Endothelial cell of umbilical vein (primary cell): ENCODE measurements around the gene ABHD18. TPM values are rescaled to one million over a fixed set of nuclear protein-coding genes. Genes with fewer than 3 reads are reported as not detected.
A peak's percentile ranks its signal among the peaks of the same experiment; 100 is the strongest.
"Not testable (repeated sequence)": the region's sequence is repeated elsewhere in the genome, so short reads cannot be mapped to it uniquely, and the experiment has no call there.

Experiments
- BruUV-seq: library from RNA; stranded (reverse); fragments of 400-500 nt; replicated peaks from 2 replicates; lab custom pipeline; 2021; lab: Mats Ljungman, UMichigan
- CTCF ChIA-PET: fragments of 300-600, 350-600 bp; sonication (Branson Sonifier 250); formaldehyde crosslinking; loops from one replicate; lab custom pipeline; 2021; ENCODE audit warnings: antibody characterized with exemption, inconsistent platforms; lab: Charles Lee
- POLR2A ChIA-PET: fragments of 300-600, 350-600 bp; sonication (Branson Sonifier 250); formaldehyde crosslinking; loops from one replicate; lab custom pipeline; 2021; ENCODE audit warnings: antibody characterized with exemption, inconsistent platforms; lab: Charles Lee
- DNase-seq: peaks from one replicate; pipeline ENCODE4 v3.0.0-alpha.2; 2011; ENCODE audit warnings: low read depth, low spot score
- FAIRE-seq: peaks from 2 replicates; lab custom pipeline; 2011; peaks lifted over from hg19 to GRCh38; lab: Jason Lieb, UNC
- H2AFZ ChIP-seq: 2 replicates; pipeline ENCODE4 v1.6.0; 2012; ENCODE audit warnings: low read depth, low read length, control low read depth, inconsistent platforms
- H3K27ac ChIP-seq: 2 replicates; pipeline ENCODE4 v1.5.1; 2011; ENCODE audit warnings: low read depth, mild to moderate bottlenecking, control low read depth, low read length, moderate library complexity; ENCODE audit not compliant: insufficient read depth
- H3K27me3 ChIP-seq, 2 experiments: 2 replicates each; pipeline versions ENCODE4 v1.6.0 to v1.6.1; 2011; ENCODE audit warnings: low read length in 2 of 2, mixed read lengths in 1 of 2; ENCODE audit not compliant: control insufficient read depth in 2 of 2, insufficient read depth in 2 of 2
- H3K36me3 ChIP-seq, 2 experiments: 2 replicates in 1 of 2; 3 replicates in 1 of 2; pipeline ENCODE4 v1.5.1; 2011; ENCODE audit warnings: low read length in 2 of 2, mild to moderate bottlenecking in 1 of 2, moderate library complexity in 1 of 2; ENCODE audit not compliant: control insufficient read depth in 2 of 2, insufficient read depth in 2 of 2; ENCODE audit errors: extremely low read depth in 1 of 2
- H3K4me1 ChIP-seq: 3 replicates; pipeline ENCODE4 v1.5.1; 2011; ENCODE audit warnings: mild to moderate bottlenecking, low read length; ENCODE audit not compliant: control insufficient read depth, insufficient read depth; ENCODE audit errors: extremely low read depth
- H3K4me2 ChIP-seq: 2 replicates; pipeline ENCODE4 v1.6.1; 2011; ENCODE audit warnings: low read length, control low read depth, mixed read lengths; ENCODE audit not compliant: insufficient read depth
- H3K4me3 ChIP-seq, 3 experiments: fragments of 200-600 bp in 1 of 3; sonication (generic), shearing (Covaris generic) in 1 of 3; replicated peaks in 1 of 3; 2 replicates each; pipeline ENCODE4 v1.5.1; 2011 to 2016; ENCODE audit warnings: control low read depth in 3 of 3, low read length in 3 of 3, mild to moderate bottlenecking in 2 of 3, inconsistent platforms in 1 of 3, low read depth in 1 of 3, moderate library complexity in 1 of 3; ENCODE audit not compliant: insufficient read depth in 1 of 3
- H3K79me2 ChIP-seq: 2 replicates; pipeline ENCODE4 v1.6.0; 2012; ENCODE audit warnings: low read length, inconsistent platforms; ENCODE audit not compliant: control insufficient read depth, insufficient read depth
- H3K9ac ChIP-seq: replicated peaks from 2 replicates; pipeline ENCODE3; 2011; ENCODE audit warnings: low read length, control low read depth; ENCODE audit not compliant: insufficient read depth; ENCODE audit errors: extremely low read depth
- H3K9me1 ChIP-seq: replicated peaks from 3 replicates; pipeline ENCODE4 v1.6.0; 2011; ENCODE audit warnings: mild to moderate bottlenecking, low read length; ENCODE audit not compliant: control insufficient read depth, insufficient read depth; ENCODE audit errors: extremely low read depth
- H3K9me3 ChIP-seq: replicated peaks from 2 replicates; pipeline ENCODE4 v1.5.1; 2012; ENCODE audit warnings: low read length, inconsistent platforms; ENCODE audit not compliant: control insufficient read depth, insufficient read depth
- H4K20me1 ChIP-seq: replicated peaks from 2 replicates; pipeline ENCODE3; 2011; ENCODE audit warnings: mild to moderate bottlenecking, low read length; ENCODE audit not compliant: control insufficient read depth, insufficient read depth; ENCODE audit errors: extremely low read depth
- EZH2 ChIP-seq: IDR thresholded peaks from 2 replicates; pipeline ENCODE4 v1.6.1; 2012; ENCODE audit warnings: borderline replicate concordance, low read depth, mild to moderate bottlenecking, moderate library complexity, low read length, inconsistent platforms; ENCODE audit not compliant: severe bottlenecking
- FOS ChIP-seq: IDR thresholded peaks from 2 replicates; pipeline ENCODE4 v1.6.1; 2011; ENCODE audit warnings: mild to moderate bottlenecking, low read length, moderate library complexity, borderline replicate concordance; ENCODE audit not compliant: insufficient read depth
- GATA2 ChIP-seq: IDR thresholded peaks from 2 replicates; pipeline ENCODE4 v1.7.0; 2011; ENCODE audit warnings: low read depth, mild to moderate bottlenecking, moderate library complexity, mixed read lengths, low read length; ENCODE audit not compliant: insufficient read length, insufficient read depth
- JUN ChIP-seq: IDR thresholded peaks from 2 replicates; pipeline ENCODE4 v1.6.1; 2011; ENCODE audit warnings: borderline replicate concordance, low read depth; ENCODE audit not compliant: insufficient read length, insufficient read depth
- MYC ChIP-seq: IDR thresholded peaks from one replicate; pipeline ENCODE4 v1.6.1; 2011; ENCODE audit warnings: mild to moderate bottlenecking, low read depth, low read length
- POLR2A ChIP-seq: IDR thresholded peaks from 2 replicates; pipeline ENCODE4 v1.6.1; 2012; ENCODE audit warnings: low read depth, mild to moderate bottlenecking, control low read depth, low read length
- POLR2AphosphoS5 ChIP-seq: IDR thresholded peaks from 2 replicates; pipeline ENCODE4 v1.6.1; 2012; ENCODE audit warnings: low read depth, mild to moderate bottlenecking, control low read depth, low read length, moderate library complexity; ENCODE audit not compliant: insufficient read depth
- dilution Hi-C: fragments of 300-500 bp; cut with MboI; formaldehyde crosslinking; loops from one replicate; pipeline ENCODE4 v1.15.0; 2019; ENCODE audit warnings: low sequenced_read_pairs; ENCODE audit not compliant: extremely low pct_ligation_motif_present
- intact Hi-C: fragments of 100-400 bp; cut with micrococcal nuclease; formaldehyde crosslinking; loops from one replicate; pipeline ENCODE4 v1.10.0; 2022
- polyA plus RNA-seq, 4 experiments: library from polyadenylated mRNA; depleted of rRNA in 3 of 4; stranded (reverse) in 3 of 4; unstranded in 1 of 4; fragments of >200 nt; gene quantifications; 2 replicates each; pipeline versions ENCODE4 v1.2.1 to v1.2.3, GENCODE V29; 2011 to 2012; ENCODE audit warnings: missing spikeins in 1 of 4
- total RNA-seq: library from RNA; stranded (reverse); gene quantifications from 2 replicates; pipeline ENCODE4 v1.2.3, GENCODE V29; 2021
- TF ChIP-seq, protein P1 (sequence below): IDR thresholded peaks from 2 replicates; pipeline ENCODE4 v1.6.1; 2011; ENCODE audit not compliant: insufficient read depth, insufficient read length
- TF ChIP-seq, protein P2 (sequence below), 2 donors: IDR thresholded peaks; 1 replicate in 1 of 2; 2 replicates in 1 of 2; pipeline ENCODE4 v1.5.1; 2011; ENCODE audit warnings: low read length in 2 of 2, mild to moderate bottlenecking in 2 of 2, moderate library complexity in 2 of 2, control low read depth in 1 of 2, inconsistent platforms in 1 of 2, low read depth in 1 of 2; ENCODE audit not compliant: insufficient read depth in 1 of 2; ENCODE audit errors: extremely low read depth in 1 of 2

ABHD18 gene
- total and polyA plus RNA-seq, 2 donors (not counting 3 experiments of a cell fraction or from before 2014, with no cell fraction given): 2.4 to 9.1 TPM

DNA sequence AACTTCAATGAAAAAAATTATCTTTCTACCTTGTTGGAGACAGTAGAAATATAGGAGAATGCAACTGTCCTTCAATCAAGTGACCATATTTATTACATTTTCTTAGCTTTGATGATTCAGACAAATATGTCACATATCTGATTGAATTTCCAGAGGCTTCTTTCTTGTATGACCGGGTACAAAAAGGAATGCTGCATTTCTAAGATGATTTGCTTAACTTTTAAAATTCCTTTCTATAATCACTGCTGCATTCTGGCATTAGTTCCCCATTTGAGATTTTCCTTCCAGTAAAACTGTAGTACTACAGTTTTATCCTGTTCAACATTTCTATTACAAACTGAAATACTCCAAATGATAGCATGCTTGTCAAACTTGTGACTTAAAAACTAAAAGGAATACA lies 5.4 kb upstream of the ABHD18 start:
- no peak overlapping the region for H3K4me2 ChIP-seq
- no peak for FAIRE-seq
- H3K27me3 ChIP-seq: no peaks in the 10 kb centered on the region
- H3K27ac ChIP-seq: no peak overlapping the region
- H3K9me3 ChIP-seq: no peaks in the 10 kb centered on the region
- POLR2A ChIA-PET: no interaction called here
- intact Hi-C loops (loop anchor here (10.0 kb wide), 1 partner anchor 265 kb away; no protein-coding TSS in a partner anchor), dilution Hi-C loops (no loop called here)
- no TSS peak for BruUV-seq
- no peak for DNase-seq
- no peaks in the 10 kb centered on the region for H3K36me3 ChIP-seq
- H2AFZ ChIP-seq: no peak overlapping the region
- no peaks in the 10 kb centered on the region for H3K4me1 ChIP-seq
- CTCF ChIA-PET: interaction anchor here (0.8 kb wide), 1 partner anchor 27 kb away, joined by 3 read pairs; no protein-coding TSS in a partner anchor
- H4K20me1 ChIP-seq: no peaks in the 10 kb centered on the region
- H3K79me2 ChIP-seq: peaks cover 2% of the 10 kb centered on the region
- no peaks in the 10 kb centered on the region for H3K9me1 ChIP-seq
- H3K4me3 ChIP-seq: no peak overlapping the region
- H3K9ac ChIP-seq: no peak overlapping the region
- TF ChIP-seq FOS: no peak
- TF ChIP-seq JUN: no peak
- TF ChIP-seq, protein P1, sequence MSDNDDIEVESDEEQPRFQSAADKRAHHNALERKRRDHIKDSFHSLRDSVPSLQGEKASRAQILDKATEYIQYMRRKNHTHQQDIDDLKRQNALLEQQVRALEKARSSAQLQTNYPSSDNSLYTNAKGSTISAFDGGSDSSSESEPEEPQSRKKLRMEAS: no peak
- TF ChIP-seq EZH2: no peak
- no peak for TF ChIP-seq POLR2A
- no peak for TF ChIP-seq POLR2AphosphoS5
- no peak for TF ChIP-seq MYC
- TF ChIP-seq, protein P2, sequence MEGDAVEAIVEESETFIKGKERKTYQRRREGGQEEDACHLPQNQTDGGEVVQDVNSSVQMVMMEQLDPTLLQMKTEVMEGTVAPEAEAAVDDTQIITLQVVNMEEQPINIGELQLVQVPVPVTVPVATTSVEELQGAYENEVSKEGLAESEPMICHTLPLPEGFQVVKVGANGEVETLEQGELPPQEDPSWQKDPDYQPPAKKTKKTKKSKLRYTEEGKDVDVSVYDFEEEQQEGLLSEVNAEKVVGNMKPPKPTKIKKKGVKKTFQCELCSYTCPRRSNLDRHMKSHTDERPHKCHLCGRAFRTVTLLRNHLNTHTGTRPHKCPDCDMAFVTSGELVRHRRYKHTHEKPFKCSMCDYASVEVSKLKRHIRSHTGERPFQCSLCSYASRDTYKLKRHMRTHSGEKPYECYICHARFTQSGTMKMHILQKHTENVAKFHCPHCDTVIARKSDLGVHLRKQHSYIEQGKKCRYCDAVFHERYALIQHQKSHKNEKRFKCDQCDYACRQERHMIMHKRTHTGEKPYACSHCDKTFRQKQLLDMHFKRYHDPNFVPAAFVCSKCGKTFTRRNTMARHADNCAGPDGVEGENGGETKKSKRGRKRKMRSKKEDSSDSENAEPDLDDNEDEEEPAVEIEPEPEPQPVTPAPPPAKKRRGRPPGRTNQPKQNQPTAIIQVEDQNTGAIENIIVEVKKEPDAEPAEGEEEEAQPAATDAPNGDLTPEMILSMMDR (IDR thresholded peaks at IDR 0.05; ENCODE audit: extremely low read depth in 1 of 2, insufficient read depth in 1 of 2, low read depth in 1 of 2, low read length in 2 of 2): no peak
- no peak for TF ChIP-seq GATA2

DNA sequence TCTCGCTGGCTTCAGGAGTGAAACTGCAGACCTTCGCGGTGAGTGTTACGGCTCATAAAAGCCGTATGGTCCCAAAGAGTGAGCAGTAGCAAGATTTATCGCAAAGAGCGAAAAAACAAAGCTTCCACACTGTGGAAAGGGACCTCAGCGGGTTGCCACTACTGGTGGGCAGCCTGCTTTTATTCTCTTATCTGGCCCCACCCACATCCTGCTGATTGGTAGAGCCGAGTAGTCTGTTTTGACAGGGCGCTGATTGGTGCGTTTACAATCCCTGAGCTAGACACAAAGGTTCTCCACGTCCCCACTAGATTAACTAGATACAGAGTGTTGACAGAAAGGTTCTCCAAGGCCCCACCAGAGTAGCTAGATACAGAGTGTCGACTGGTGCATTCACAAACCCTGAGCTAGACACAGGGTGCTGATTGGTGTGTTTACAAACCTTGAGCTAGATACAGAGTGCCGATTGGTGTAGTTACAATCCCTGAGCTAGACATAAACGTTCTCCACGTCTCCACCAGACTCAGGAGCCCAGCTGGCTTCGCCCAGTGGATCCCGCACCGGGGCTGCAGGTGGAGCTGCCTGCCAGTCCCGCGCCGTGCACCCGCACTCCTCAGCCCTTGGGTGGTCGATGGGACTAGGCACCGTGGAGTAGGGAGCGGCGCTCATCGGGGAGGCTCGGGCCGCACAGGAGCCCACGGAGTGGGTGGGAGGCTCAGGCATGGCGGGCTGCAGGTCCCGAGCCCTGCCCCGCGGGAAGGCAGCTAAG lies 1.4 kb upstream of the ABHD18 start:
- dilution Hi-C loops, H4K20me1 ChIP-seq, H3K4me2 ChIP-seq, H3K9ac ChIP-seq, H3K9me3 ChIP-seq, FAIRE-seq, H2AFZ ChIP-seq, H3K36me3 ChIP-seq, H3K4me1 ChIP-seq, POLR2A ChIA-PET, DNase-seq, H3K27ac ChIP-seq, H3K27me3 ChIP-seq, H3K9me1 ChIP-seq, BruUV-seq: not testable (repeated sequence)
- Histone ChIP-seq H3K4me3 (peak overlapping the region in 1 of 3 experiments; percentile 85), H3K79me2 (peaks cover 19% of the 10 kb centered on the region)
- CTCF ChIA-PET: interaction anchor here (1.1 kb wide), 1 partner anchor 87 kb away, joined by 3 read pairs; no protein-coding TSS in a partner anchor
- intact Hi-C loops: loop anchor here (10.0 kb wide), 1 partner anchor 261 kb away; no protein-coding TSS in a partner anchor
